Amniotic epithelial cell (primary cell): ENCODE data around the gene AMBP.

Experiments used
- DNase-seq: peaks from one replicate; pipeline ENCODE4 v3.0.0-alpha.2; 2010; ENCODE audit warnings: low read depth

The AMBP gene

GRCh38 chr9:114112778-114113584 lies 34.9 kb upstream of the AMBP start:
- DNase-seq = peak; percentile 67

DNA sequence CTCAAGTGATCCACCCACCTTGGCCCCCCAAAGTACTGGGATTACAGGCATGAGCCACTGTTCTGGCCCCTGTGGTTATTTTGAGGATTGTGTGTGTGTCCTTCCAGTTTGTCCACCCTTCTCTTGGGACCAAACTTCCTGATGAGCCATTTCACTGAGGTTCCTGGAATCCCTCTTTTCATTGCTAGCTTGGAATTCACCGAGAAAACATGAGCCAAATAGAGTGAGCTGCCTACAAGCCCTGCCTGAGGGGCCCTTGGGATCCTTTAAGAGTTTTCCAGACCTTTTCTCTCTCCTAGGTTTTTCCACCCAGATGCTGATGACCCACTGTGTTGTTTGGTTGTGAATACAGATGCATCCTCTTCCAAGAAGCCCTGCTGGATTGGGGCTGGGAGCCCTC lies 34.2 kb upstream of the AMBP start:
- DNase-seq = no peak

DNA sequence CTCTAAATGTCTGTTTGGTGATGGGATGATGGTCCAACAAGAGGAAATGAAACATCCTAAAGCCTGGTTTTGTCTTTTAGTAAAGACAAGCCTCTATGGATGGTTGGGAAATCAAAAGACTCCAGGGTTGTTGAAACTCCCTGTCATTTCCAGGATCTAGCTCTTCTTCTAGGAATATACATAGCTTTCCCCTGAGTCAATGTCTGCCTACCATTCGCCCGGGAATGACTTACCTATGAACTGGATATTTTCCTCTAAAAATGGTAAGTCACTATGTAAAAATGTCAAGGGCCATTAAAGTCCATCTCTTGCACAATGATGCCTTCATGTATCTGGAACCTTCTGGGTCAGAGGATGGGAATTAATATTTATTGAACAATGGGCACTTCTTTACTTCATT lies 32.1 kb upstream of the AMBP start:
- DNase-seq = peak; percentile 85

GRCh38 chr9:114109124-114109523 lies 31.0 kb upstream of the AMBP start:
- DNase-seq = peak; percentile 28

DNA sequence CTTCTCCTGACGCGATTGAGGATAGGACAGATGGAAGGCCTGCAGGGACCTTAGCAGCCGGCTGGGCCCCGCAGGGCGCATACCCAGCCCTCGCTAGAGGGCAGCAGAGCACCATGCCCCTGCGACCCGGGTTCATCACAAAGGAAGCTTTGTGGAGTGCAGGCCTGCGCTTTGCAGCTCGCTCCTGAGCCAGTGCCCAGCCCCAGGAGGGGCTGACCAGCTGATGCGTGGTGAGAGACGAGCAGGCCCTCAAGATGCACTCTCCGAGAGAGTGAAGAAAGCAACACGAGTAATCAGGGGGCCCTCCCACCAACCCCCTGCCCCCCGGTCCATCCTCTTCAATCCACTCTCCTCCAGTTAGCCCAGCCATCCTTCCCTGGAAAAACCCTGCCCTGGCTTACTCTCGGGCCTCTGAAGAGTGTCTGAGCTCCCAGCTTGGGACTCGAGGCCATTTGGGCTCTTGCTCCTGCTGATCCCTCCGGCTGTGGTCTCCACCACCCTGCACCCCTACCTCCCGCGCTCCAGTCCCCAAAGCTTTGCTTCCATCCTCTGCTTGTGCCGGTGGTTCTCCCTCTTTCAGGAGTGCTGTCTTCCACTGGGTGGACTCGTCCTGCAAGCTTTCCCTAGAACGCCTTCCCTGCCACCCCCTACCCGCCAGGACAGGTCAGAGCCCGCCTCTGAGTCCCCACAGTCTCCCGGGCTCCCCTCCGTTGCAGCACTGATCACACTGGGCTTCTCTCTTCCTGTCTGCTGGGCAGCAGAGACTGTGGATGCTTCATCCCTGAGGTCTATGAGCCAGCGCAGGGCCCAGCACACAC lies 30.1 kb upstream of the AMBP start:
- peak; percentile 63 for DNase-seq

GRCh38 chr9:114107286-114108001 lies 29.3 kb upstream of the AMBP start:
- no peak for DNase-seq

- DNase-seq = no peak
These were observed 27.1 kb upstream of the AMBP start for GRCh38 chr9:114105236-114105635.

GRCh38 chr9:114102484-114102883 lies 24.4 kb upstream of the AMBP start:
- DNase-seq = no peak

DNA sequence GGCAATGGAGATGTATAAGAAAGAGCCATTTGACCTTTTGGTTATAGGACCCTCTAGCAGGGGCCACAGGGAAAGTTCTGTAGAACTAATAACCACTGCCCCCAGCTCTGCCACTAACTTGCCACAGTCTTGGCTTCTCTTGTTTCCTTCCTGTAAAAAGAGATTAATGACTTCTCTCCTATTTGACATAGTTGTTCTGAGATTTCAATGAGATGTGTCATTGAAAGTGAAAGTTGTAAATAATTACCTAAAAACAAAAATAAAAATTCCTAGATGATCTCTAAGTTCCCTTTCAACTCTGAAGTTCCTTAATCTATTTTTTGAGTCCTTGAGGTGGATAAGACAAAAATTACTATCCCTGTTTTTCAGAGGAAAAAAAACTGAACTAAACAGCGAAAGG lies 22.4 kb upstream of the AMBP start:
- DNase-seq = no peak

DNA sequence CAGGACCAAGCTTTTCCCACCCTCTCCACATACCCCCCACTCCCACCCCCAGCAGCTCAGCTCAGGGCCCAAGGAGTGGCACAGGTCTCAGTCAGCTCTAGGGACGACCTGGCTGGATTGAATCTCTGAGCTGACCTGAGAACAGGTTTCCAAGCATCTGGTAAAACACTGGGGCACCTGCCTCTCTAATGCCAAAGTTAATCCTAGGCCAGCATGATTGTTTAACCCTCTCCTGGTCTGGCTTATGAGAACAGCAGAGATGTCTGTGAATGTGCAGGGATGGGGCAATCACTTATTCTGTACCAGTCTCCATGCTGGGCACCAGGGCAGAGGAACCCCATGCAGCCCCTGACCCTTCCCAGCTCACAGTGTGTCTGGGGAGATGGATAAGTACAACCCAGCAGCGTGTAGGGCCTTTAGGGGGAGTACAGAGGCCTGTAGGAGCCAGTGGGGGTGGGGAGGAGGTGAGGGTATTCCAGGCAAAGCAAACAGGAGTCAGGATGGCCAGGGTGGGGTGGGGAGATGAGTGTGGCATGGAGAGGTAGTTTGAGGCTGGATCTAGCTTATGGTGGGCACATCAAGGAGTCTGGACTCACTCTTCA lies 21.7 kb upstream of the AMBP start:
- no peak for DNase-seq

- no peak for DNase-seq
These were observed 21.0 kb upstream of the AMBP start, which contains the start of gene KIF12 for GRCh38 chr9:114098936-114099668. KIF12 (minus strand) TSS chr9:114099292; CDS start chr9:114099276, 16 bp downstream.

GRCh38 chr9:114098021-114098935 lies 20.2 kb upstream of the AMBP start:
- no peak for DNase-seq

GRCh38 chr9:114097613-114098020 lies 19.5 kb upstream of the AMBP start:
- DNase-seq = no peak

DNA sequence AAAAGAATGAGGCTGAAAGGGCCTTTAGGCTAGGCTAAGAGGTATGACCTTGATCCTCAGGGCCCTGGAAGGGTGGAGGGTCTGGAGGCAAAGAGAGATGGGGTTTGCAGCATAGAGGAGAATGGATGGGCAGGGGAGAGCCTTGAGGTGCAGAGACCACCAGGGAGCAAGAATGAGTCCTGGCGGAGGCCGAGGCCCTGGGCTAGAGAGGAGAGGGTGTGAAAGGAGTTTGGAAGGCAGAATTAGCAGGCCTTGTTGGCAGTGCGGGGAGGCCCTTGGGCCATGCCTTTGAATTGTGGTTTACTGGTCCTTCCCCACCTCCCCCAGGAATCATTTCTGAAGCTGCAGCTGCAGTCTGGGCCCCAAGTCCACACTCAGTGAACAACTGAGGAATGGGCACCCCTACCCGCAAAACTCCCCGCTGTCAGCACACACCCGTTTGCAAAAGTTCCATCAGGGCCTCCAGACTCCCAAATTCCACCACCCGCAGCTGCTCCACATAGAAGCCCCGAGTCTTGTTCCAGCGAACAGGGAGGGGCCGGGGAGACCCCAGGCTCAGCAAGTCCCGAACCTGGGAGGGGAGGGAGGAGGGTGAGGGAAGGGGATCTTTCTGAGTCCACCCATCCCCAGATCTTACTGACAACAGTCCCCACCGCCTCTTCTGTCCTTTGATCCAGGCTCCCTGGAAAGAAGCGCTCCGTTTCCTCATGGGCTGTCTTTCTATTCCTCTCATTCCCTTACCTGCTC lies 18.9 kb upstream of the AMBP start:
- no peak for DNase-seq

GRCh38 chr9:114096041-114096511 lies 18.0 kb upstream of the AMBP start:
- DNase-seq = no peak

- no peak for DNase-seq
These were observed 16.9 kb upstream of the AMBP start for GRCh38 chr9:114094971-114095370.

GRCh38 chr9:114093761-114094505 lies 15.8 kb upstream of the AMBP start:
- no peak for DNase-seq

DNA sequence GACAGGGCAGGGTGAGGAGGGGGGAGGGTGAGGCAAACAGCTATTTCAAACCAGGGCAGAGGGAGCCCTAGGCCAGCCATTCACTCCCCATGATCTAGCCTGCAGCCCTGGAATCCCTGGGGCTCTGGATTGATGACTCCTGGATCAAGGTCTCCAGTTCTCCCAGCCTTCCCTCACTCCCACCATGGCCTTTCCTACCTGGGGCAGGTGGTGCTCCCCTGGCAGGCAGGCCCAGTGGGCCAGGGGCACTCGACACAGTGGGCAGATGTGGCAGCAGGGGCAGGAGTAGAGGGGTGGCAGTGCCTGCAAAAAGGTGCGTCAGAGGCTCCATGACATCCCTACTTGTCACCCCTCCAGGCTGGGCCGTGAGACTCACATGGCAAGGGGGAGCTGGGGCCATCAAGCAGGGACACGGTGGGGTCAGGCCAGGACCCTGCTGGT lies 15.0 kb upstream of the AMBP start:
- no peak for DNase-seq

- no peak for DNase-seq
These were observed 14.2 kb upstream of the AMBP start for GRCh38 chr9:114092336-114092735.
